GM19238 (cell line): ENCODE data around the gene HORMAD1.
"Not testable (repeated sequence)": the region's sequence is repeated elsewhere in the genome, so short reads cannot be mapped to it uniquely, and the experiment has no call there.

Experiments used
- DNase-seq: peaks from one replicate; pipeline ENCODE4 v3.0.0; 2011; ENCODE audit warnings: low spot score; ENCODE audit not compliant: insufficient read length

The HORMAD1 gene

GRCh38 chr1:150696995-150697927 lies 23.4 kb downstream of the HORMAD1 start, which contains the start of gene GOLPH3L:
Gene GOLPH3L (minus strand): TSS chr1:150697154. CDS start chr1:150694838, 2,316 bp downstream.
- peak; percentile 58 for DNase-seq

DNA sequence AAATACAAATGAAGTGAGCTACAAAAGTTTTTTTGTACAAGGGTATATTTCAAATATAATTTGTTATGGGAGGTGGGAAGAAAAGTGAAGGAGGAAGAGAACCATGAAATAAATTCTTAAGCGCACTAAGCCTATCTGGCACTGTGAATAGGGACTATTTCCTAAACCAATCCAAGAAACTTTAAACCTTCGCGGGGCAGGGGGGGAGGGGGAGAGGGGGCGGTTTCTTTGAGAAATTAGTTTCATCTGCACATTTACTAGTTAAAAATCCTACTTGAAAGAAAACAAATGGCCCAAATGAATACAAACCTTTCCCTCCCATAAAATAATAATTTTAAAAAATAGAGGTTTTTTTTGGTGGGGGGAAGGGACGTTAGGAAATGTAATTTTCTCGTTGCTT lies 24.1 kb downstream of the HORMAD1 start:
- no peak for DNase-seq

GRCh38 chr1:150696162-150696561 lies 24.5 kb downstream of the HORMAD1 start:
- no peak for DNase-seq

- no peak for DNase-seq
Measured at GRCh38 chr1:150695561-150695960, 25.1 kb downstream of the HORMAD1 start.

DNA sequence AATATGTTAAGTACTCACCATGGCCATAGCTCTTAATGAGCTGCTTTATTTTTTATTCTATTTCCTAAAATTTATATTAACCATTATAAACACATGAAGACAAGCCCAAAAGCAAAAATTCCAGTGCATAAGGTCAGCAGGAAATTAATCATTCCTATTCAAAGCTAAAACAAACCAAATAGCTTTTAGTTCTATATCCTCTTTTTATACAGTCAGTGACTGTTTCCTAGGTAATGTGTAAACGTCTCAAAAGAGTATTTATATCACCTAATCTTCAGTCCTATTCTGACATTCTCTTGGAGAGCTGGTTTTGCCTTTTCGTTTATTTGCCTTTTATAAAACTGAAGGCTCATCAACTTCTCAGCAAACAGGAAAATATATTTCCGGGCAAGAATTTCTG lies 28.0 kb downstream of the HORMAD1 start:
- no peak for DNase-seq

GRCh38 chr1:150688763-150689162 lies 31.9 kb downstream of the HORMAD1 start:
- no peak for DNase-seq

GRCh38 chr1:150686275-150686674 lies 34.4 kb downstream of the HORMAD1 start:
- no peak for DNase-seq

- no peak for DNase-seq
Measured at GRCh38 chr1:150683914-150684313, 36.8 kb downstream of the HORMAD1 start.

DNA sequence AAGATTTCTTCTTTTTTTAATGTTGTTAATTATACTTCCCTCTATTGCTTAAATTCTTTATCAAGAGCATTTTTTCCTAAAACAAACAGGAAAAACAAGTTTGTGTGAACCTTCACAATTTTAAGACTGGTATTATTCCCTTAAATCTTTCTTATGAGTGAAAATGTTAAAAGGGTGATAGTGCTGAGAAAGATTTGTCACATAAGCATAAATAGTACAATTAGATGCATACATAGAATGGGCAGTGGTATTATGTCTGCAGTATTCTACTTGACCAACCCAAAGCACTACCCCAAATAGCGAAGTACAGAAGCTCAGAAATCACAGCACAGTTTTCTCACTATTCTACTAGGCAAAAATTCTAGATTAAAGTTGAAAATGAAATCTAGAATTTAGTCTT lies 41.7 kb downstream of the HORMAD1 start:
- no peak for DNase-seq

DNA sequence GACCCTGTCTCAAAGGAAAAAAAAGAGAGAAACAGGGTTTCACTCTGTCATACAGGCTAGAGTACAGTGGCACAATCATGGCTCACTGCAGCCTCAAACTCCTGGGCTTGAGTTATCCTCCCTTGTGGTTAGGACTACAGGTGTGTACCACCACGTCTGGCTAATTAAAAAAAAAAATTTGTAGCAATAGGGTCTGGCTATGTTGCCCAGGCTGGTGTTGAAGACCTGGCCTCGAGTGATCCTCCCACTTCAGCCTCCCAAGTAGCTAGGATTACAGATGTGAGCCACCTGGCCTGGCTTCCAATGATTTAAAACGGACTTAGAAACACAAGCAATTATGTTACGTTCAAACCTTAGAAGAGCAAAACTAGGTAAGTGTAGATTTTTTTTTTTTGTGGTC lies 45.8 kb downstream of the HORMAD1 start:
- no peak for DNase-seq

DNA sequence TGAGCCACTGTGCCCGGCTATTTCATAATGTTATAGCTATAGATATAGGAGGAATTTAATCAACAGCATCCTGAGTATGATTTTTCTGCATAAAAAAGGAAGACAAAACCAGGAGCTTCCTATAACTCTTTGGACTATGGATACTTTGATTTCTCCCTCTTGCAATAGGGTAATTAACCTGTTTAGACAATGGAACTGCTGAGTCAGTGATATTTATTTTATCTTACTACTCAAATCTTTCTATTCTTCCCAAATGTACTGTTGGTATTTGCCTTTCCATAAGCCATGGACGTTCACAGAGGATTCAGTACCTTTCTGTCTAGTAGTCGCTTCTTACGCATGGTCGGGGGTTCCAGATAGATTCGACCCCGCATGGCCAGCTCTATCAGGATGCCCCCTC lies 57.4 kb downstream of the HORMAD1 start:
- DNase-seq: no peak

DNA sequence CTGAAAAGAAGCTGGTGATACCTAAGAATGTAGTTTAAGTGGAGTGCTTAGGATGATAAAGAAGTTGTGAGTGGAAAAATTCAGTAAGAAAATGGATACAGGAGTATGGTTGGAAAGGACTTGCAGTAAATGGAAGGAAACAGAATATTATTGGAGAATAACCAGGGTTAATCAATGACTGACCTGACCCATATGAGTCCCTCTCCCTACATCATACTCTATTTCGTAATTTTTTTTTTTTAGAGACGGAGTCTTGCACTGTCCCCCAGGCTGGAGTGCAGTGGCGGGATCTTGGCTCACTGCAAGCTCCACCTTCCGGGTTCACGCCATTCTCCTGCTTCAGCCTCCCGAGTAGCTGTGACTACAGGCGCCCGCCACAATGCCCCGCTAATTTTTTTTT lies 57.9 kb downstream of the HORMAD1 start:
- DNase-seq: no peak

DNA sequence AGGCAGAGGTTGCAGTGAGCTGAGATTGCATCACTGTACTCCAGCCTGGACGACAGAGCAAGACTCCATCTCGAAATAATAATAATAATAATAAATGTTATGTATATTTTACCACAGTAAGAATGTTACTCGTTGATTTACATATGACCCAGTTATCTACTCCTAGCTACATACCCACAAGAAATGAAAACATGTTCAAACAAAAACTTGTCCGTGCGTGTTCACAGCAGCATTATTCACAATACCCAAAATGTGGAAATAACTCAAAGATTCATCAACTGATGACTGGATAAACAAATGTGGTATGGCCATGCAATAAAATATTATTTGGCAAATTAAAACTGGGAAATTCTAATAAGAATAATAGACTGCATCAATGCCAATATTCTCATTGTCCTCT lies 59.5 kb downstream of the HORMAD1 start:
- DNase-seq: no peak

GRCh38 chr1:150660584-150660983 lies 60.1 kb downstream of the HORMAD1 start:
- DNase-seq: no peak

GRCh38 chr1:150657064-150657463 lies 63.6 kb downstream of the HORMAD1 start:
- DNase-seq: not testable (repeated sequence)

DNA sequence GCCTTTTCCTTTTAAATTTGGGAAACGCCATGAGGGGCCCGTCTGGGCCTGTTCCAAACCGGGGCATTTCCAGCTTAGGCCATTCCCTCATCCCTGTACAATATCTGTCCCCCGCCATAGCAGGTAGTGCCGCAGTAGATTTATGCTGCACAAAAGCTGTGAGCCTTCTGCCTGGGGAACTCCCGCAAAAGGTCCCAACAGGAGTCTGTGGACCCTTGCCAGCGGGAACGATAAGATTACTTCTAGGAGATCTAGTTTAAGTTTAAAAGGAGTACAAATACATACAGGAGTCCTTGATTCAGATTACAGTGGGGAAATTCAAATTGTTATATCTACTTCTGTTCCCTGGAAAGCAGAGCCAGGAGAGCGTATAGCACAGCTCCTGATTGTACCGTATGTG lies 66.1 kb downstream of the HORMAD1 start:
- DNase-seq: not testable (repeated sequence)

DNA sequence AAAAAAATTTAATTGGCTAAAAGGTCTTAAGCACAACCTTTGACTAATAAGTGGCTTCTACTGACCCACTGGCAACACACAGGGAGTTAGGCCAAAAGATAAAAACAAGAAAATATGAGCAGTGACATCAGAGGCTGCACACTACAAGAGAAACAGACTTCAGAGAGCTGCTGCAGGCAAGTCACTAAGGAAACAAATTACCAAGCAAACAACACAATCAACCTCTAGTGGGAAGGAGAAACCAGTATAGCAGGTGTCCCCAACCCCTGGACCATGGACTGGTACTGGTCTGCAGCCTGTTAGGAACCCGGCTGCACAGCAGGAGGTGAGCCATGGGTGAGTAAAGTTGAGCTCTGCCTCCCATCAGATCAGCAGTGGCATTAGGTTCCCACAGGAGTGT lies 70.5 kb downstream of the HORMAD1 start:
- DNase-seq: no peak

- no peak for DNase-seq
Measured at GRCh38 chr1:150649441-150650075, 71.1 kb downstream of the HORMAD1 start.
